Motor neuron (in vitro differentiated cells): ENCODE data around the gene PCDH9. TPM values are rescaled to one million over a fixed set of nuclear protein-coding genes. Genes with fewer than 3 reads are reported as not detected.

Experiments used
- ATAC-seq, 8 experiments: fragments of 200-7000 bp; cut with Tn5 transposase; replicated peaks in 6 of 8; 2 replicates each; pipeline ENCODE4 v1.8.0; 2021; ENCODE audit warnings: mild to moderate bottlenecking in 8 of 8, moderate library complexity in 8 of 8
- H3K27ac ChIP-seq, 2 donors: fragments of 250-450 bp; sonication (Bioruptor Pico); 2 replicates each; pipeline ENCODE4 v1.9.0; 2021; ENCODE audit warnings: antibody characterized with exemption in 2 of 2, mild to moderate bottlenecking in 2 of 2, moderate library complexity in 1 of 2
- H3K4me1 ChIP-seq, 2 donors: fragments of 250-450 bp; sonication (Bioruptor Pico); replicated peaks in 1 of 2; 2 replicates each; pipeline ENCODE4 v1.6.1; 2021; ENCODE audit warnings: antibody characterized with exemption in 2 of 2, mild to moderate bottlenecking in 2 of 2, moderate library complexity in 1 of 2
- H3K4me3 ChIP-seq, 5 donors: fragments of 250-450 bp; sonication (Bioruptor Pico); 2 replicates each; pipeline ENCODE4 v1.9.0; 2021; ENCODE audit warnings: antibody characterized with exemption in 5 of 5, mild to moderate bottlenecking in 5 of 5, moderate library complexity in 4 of 5
- WGBS, 10 experiments: fragments of 450-650 bp; shearing (Covaris generic); methylation state at CpG; one replicate each; pipeline ENCODE4 v1.0.0; 2022; 5-methylcytosine and 5-hydroxymethylcytosine counted together
- in situ Hi-C, 9 experiments: fragments of 400-800 bp; cut with MboI; loops; one replicate each; pipeline ENCODE4 v1.15.0; 2021; ENCODE audit warnings: low sequenced_read_pairs in 9 of 9, low pct_unique_long_range_greater_than_20kb in 2 of 9; ENCODE audit not compliant: unreplicated experiment in 9 of 9
- total RNA-seq, 8 experiments: library from RNA; unstranded; fragments of 300-600 nt; gene quantifications; 2 replicates each; pipeline versions ENCODE4 v1.2.3 to v1.2.4, GENCODE V29; 2022

Gene PCDH9
- total RNA-seq, 8 experiments from 2014 or later, result 0.51 to 201 (median 64.7) TPM

DNA sequence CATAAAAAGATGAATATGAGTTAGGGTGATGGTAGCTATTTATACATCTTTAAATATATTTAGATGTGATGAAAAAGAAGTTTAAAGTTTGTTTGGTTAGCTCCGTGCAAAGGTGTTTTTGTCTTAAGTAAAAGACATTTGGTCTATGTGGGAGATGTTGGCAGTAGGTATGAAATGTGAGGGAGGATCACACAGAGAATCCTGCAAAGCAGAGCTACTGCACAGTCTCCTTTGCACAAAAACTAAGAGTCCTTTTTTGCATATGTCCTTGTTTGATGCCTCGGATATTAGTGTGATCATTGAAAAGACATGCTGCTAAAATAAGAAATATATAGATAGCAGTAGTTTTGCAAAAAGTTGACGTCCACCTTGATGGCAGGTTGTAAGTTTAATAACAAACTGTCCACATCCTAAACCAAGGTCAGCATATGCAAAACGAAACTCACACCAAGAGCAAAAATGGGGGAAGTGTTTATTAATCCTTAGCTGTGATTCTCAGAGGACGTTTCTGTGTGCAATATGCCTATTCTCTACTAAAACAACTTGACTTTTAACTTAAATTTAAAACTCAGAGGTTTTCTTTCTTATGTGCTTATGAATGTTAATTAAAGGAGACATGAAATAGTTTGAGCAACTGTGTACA is 870.1 kb downstream of the PCDH9 start:
- Histone ChIP-seq H3K4me3 (no peak overlapping the region), H3K4me1 (peaks cover 0 to 9% of the 10 kb centered on the region in 2 donors), H3K27ac (no peak overlapping the region)
- 8 to 89% (median 82%) methylated on average over 2 to 5 of the region's 5 CpGs for WGBS, 10 experiments
- no peak for ATAC-seq
- in situ Hi-C loops, result no loop called here

DNA sequence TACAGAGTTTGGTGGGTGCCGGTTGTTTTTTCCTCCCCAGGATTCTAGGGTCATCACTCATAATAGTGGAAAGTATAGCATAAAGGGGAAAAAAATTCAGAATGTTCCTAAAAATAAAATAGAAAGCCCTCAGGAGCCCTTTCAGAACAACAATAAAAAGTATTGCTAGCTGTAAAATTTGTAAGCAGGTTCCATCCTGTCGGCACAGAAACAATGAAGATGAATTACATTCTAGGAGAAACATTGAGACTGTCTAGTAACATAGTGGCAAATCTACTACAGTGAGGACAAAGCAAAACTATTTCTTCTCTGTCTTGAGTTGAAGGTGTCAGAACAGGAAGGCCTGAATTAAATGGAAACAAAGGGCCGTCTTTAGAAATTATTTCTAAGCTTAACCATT is 870.7 kb downstream of the PCDH9 start:
- no peak for ATAC-seq
- 29 to 100% (median 83%) methylated on average over 1 to 3 of the region's 3 CpGs for WGBS, 10 experiments
- Histone ChIP-seq H3K4me3 (no peak overlapping the region), H3K27ac (no peak overlapping the region), H3K4me1 (peaks cover 0 to 11% of the 10 kb centered on the region in 2 donors)
- in situ Hi-C loops, result no loop called here

DNA sequence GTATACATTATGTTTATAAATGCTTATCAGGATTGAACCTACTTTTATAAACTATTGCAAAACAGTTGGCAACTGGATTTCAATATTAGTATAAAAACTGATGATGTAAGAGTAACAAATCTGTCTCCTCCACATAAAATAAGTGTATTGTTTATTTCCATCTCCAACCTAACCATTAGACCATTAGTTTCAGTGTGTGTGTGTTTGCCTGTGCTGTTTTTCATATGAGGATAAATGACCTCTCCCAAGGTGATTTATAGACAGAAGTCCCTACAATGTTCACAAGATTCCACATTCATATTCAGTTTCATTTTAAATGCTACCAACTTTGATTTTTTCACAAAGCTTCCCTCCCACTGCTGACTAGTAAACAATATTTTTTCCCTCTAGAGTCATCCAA is 871.6 kb downstream of the PCDH9 start:
- no peak overlapping the region for H3K27ac ChIP-seq
- ATAC-seq, result no peak
- in situ Hi-C loops, result no loop called here
- no peak overlapping the region for H3K4me3 ChIP-seq
- H3K4me1 ChIP-seq, result peaks cover 0 to 11% of the 10 kb centered on the region in 2 donors

DNA sequence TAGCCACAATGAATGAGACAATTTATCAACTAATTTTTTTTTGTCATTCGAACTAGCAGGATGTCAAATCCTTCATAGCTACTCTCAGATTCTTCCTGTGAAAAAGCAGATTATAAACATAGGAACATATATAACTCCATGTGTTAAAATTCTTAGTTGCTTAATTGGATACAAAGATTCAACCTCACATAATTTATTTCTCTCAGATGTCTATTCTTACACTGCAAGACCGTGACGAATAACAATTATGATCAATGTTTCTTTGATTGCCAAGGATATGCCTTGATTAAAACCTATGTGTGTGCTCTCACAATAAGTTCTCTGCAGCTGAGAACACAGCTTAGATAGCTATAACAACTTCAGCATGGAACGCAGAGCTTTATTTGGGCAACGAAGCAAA is 872.7 kb downstream of the PCDH9 start:
- peaks cover 0 to 16% of the 10 kb centered on the region in 2 donors for H3K4me1 ChIP-seq
- peak in 3 of 8 experiments; percentile 15 to 77 (median 76) for ATAC-seq
- H3K27ac ChIP-seq, result no peak overlapping the region
- in situ Hi-C loops, result no loop called here
- no peak overlapping the region for H3K4me3 ChIP-seq
- WGBS, 10 experiments, result 19 to 93% (median 79%) methylated on average over 4 to 5 of the region's 5 CpGs; no CpG with 5 or more reads in 1 of the 10 experiments

DNA sequence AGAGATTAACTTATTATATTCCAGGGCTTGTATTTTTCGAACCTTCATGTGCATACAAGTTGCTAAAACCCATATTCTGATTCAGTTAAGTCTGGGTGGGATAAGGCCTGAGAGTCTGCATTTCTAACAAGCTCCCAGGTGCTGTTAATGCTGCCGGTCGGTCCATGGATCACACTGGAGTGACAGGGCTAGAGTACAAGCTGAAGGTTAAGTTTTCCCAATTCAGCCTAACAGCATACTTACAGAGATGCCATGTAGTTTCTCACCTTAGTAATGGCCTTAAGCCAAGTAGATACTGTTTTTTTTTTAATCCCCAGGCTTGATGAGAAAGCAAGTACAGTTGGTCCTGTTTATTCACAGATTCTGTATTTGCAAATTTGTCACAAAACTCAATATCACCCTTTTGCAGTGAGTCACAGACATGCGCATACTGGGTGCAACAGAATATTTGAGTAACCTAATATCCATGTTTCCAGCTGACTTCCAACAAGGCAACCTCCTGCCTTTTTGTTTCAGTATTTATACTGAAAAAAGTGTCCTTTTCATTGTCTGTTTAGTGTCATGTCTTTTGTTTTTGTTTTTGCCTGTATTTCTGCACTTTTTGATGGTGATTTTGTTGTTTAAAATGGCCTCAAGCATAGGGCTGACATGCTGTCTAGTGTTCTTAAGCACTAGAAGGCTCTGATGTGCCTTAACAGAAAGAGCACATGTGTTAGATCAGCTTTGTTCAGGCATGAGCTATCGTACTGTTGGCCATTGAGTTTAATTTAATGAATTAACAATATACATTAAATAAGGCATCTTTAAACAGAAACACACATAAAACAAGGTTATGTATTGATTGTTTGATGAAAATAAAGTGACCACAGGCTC is 875.0 kb downstream of the PCDH9 start:
- Histone ChIP-seq H3K4me1 (peaks cover 0 to 19% of the 10 kb centered on the region in 2 donors), H3K27ac (no peak overlapping the region), H3K4me3 (no peak overlapping the region)
- in situ Hi-C loops, result no loop called here
- peak in 6 of 8 experiments; percentile 23 to 97 (median 80) for ATAC-seq
- whole genome bisulfite sequencing, 10 experiments, result 8 to 96% (median 76%) methylated on average over 1 to 5 of the region's 5 CpGs

DNA sequence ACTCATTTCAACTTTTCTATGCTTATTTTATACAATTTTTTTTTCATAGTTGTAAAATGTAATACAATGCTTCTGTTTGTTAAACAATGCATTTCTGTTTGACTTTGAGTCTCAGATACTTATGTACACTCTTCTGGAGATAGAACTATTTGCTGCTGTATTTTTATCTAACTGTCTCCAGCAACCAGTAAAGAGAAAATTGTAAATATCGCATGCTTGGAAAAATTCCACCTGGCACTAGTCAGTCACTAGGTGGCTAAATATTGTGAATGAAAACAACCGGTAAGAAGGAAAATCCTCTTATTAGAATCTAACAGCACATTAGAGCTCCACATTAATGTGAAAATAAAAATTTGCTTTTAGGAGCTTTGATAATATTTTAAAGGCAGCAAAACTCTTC is 876.5 kb downstream of the PCDH9 start:
- peaks cover 2 to 24% of the 10 kb centered on the region in 2 donors for H3K4me1 ChIP-seq
- 19 to 100% (median 65%) methylated on average over 1 to 2 of the region's 2 CpGs for WGBS, 10 experiments
- no peak overlapping the region for H3K4me3 ChIP-seq
- peak in 1 of 8 experiments; percentile 36 for ATAC-seq
- H3K27ac ChIP-seq, result no peak overlapping the region
- in situ Hi-C loops, result no loop called here

DNA sequence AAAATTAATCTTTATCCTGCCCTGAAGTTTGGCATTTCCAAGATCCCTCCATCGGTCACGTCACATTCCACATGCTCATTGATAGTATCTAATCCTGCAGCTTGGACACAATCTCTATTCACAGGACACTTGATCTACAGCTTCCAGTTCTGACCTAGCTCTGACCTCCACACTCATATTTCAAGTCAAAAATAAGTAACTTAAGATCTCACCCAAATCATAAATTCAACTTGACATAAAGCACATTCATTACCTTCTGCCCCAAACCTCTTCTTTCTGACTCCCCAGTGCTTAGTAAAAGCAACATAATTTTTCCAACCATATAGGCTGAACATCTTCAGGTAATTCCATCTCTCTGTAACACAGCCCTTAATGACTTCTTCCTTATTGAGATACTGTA is 880.2 kb downstream of the PCDH9 start:
- in situ Hi-C loops, result no loop called here
- Histone ChIP-seq H3K27ac (no peak overlapping the region), H3K4me3 (no peak overlapping the region), H3K4me1 (peaks cover 20 to 35% of the 10 kb centered on the region in 2 donors)
- 19 to 100% (median 88%) methylated on average over 1 to 2 of the region's 2 CpGs; no CpG with 5 or more reads in 2 of the 10 experiments for WGBS, 10 experiments
- ATAC-seq, result no peak

DNA sequence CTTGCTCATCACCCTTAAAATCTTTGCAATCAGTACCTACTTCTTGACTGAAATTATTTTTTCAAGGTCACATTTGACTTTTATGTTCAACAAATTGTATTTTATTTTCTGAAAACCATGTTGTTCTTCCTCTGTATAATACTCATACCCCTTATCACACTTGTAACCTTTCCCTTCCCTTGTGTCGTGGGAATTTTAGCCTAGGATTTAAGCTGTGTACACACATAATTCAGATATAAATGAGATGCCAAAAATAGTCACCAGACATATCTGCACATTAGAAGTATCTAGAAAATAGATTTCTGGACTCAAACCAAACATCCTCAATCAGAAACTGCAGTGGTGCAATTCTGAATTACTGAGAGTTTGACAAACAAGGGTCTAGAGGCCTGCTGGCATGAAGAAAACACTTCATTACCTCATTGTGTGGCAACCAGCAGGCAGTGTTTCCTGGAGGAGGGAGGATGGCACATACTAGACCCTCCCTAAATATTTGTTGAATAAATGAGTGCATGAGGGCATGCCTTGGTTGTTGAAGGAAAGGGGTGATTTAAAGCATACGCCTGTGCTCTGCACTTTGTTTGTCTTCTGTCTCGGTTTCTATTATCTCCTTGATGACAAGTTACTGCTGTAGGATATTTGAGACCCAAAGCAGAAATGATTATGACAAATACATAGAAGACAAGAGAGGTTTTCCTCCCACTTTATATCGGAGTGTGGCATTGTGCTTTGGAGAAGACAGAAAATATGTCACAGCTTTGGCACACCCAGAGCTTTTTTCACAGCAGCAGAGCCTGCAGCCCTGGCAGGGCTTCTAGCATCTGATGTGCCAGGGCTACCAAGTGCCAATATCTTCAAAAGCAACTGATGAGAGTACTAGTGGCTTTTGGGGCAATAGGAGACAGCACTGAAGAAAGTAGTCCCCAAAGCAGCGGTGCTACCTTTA is 881.1 kb downstream of the PCDH9 start:
- ATAC-seq, result peak in 6 of 8 experiments; percentile 64 to 88 (median 78)

DNA sequence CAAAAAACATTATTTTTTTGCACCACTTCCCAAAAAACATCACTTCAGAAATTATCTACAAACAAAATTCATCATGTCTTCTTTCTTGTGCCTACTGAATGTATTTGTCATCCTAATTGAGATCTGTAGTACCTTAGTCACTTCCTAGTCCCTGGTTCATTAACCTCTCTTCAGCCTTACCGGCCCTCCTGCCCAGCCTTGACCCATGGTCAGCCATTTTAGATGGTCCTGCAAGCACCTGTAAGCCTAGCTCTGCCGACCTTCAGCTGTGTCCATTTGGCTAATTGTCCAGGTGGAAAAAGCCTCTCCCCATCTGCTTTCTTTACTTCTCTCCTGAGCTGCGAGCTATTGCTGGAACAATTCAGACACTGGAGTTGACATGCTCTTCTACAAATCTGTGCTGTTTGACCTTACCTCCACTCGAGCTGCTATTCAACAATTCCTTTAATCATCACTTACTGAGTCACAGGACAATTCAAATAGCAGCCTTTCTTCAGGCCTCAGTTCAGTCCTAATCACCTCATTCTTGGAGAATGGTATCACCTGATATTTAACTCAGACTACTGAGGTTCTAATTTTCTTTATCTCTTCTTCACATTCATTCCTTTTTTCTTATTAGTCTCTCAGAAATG is 882.5 kb downstream of the PCDH9 start:
- Histone ChIP-seq H3K27ac (no peak overlapping the region), H3K4me1 (peaks cover 24 to 37% of the 10 kb centered on the region in 2 donors), H3K4me3 (no peak overlapping the region)
- no peak for ATAC-seq
- in situ Hi-C loops, result no loop called here
- 13 to 92% (median 77%) methylated on average over 1 to 4 of the region's 4 CpGs for WGBS, 10 experiments

More for the DNA sequence above, 881.1 kb downstream of the PCDH9 start:
- H3K4me1 ChIP-seq, result peaks cover 24 to 40% of the 10 kb centered on the region in 2 donors
- no peak overlapping the region for H3K27ac ChIP-seq
- in situ Hi-C loops, result no loop called here
- no peak overlapping the region for H3K4me3 ChIP-seq
- WGBS, 10 experiments, result 15 to 95% (median 75%) methylated on average over 1 to 5 of the region's 5 CpGs; no CpG with 5 or more reads in 2 of the 10 experiments

DNA sequence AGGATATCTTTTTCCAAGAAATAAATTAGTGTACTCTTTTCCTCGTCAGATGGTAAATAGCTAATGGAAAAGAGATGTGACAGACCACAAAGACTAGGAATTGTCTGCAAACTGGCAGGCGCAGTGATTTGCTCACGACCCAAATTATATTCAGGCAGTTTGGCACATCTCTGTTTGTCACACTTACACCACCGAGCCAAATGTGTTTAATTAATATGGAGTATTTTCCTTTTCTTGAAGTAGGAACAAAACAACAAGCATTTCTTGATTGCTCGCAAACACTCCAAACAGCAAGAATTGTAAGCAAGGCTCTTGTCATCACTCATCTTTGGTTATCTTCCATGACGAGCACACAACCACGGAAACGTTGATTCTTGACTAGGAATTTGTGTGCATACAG is 884.2 kb downstream of the PCDH9 start:
- Histone ChIP-seq H3K4me3 (no peak overlapping the region), H3K4me1 (peaks cover 28 to 42% of the 10 kb centered on the region in 2 donors), H3K27ac (no peak overlapping the region)
- ATAC-seq, result no peak
- in situ Hi-C loops, result no loop called here
- WGBS, 10 experiments, result 10 to 83% (median 80%) methylated on average over 1 to 8 of the region's 8 CpGs; no CpG with 5 or more reads in 1 of the 10 experiments

DNA sequence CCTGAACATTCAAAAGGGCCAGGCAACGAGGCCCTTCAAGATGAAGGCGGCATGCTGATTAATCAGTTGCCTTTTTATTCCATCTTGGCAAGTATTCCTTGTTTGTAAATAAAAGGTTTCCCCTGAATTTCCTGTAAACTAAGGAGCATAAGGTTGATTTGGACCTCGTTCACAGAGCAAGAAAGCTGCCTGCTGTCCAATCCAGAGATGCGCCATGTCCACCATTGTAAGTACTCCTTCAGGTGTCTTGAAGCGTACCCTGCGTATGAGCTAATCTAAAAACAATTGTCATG is 884.7 kb downstream of the PCDH9 start:
- Histone ChIP-seq H3K4me3 (no peak overlapping the region), H3K4me1 (peaks cover 28 to 42% of the 10 kb centered on the region in 2 donors), H3K27ac (no peak overlapping the region)
- in situ Hi-C loops, result no loop called here
- ATAC-seq, result no peak
- WGBS, 10 experiments, result 26 to 100% (median 78%) methylated on average over 2 to 6 of the region's 6 CpGs; no CpG with 5 or more reads in 2 of the 10 experiments

DNA sequence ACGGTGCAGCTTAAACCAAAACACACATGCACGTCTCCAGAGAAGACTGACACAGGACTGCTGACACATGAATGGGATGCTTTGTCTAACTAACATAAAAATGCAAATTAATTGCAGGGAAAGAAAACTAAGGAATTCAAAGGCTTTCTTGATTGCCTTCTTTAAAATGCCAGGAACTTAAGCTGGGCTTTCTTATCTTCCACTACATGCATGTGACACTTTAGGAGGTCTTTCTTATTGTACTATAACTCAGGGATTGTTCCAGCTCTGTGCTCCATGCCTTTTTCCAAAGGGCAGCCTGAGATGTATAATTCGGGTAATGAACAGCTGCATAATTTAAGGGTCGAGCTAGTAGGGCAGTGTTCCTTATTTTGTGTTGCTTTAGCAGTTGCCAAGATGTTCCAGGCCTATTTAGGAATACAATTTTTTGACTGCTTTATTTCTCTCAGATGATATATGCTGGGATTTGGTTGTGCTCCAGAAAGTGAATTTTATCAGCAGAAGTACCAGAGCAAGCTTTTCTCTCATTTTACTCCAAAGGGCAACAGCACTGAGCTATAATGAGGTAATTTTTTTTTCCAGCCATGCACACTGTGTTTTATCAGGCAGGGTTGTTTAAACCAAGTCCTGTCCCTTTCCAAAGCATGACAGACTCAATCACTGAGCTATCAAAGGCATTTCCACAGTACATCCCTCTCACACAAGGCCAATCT is 885.2 kb downstream of the PCDH9 start:
- Histone ChIP-seq H3K27ac (no peak overlapping the region), H3K4me3 (no peak overlapping the region), H3K4me1 (peaks cover 28 to 42% of the 10 kb centered on the region in 2 donors)
- in situ Hi-C loops, result no loop called here
- WGBS, 10 experiments, result 0 to 28% (median 7%) methylated on average over 1 to 4 of the region's 4 CpGs; no CpG with 5 or more reads in 1 of the 10 experiments
- ATAC-seq, result peak in 7 of 8 experiments; percentile 29 to 72 (median 49)
